ENCODE measurements around the gene PDCD1. TPM values are rescaled to one million over a fixed set of nuclear protein-coding genes. Genes with fewer than 3 reads are reported as not detected.

The PDCD1 gene
- total RNA-seq, 1 donor: not detected

DNA sequence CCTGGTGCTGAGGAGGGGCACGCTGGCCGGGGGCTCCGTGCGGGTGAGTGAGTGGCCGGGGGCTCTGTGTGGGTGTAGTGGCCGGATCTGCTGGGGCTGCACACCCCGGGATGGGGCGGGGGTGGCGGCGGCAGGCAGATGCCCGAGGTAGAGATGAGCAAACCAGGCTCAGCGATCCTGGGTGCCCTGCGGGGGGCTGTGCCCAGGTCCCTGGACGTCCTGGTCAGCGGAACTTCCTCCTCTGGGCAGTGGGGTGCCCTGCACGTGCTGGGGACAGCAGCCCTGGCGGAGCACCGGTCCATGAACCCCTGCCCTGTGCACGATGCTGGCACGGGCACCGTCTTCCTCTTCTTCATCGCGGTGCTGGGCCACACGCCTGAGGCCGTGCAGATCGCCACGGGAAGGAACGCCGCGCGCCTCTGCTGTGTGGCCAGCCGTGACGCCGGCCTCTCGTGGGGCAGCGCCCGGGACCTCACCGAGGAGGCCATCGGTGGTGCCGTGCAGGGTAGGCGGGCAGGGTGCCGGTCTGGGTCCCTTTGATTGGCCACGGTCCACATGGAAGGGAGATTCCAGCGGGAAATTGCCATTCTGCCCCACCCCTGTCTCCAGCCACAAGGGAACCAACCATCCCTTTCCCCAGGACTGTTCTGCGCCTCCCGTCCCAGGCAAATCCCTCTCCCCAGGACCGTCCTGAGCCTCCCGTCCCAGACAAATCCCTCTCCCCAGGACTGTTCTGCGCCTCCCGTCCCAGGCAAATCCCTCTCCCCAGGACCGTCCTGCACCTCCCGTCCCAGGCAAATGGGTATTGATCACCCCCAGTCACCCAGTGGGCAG is 43.8 kb downstream of the PDCD1 start:
- DNase-seq (ENCODE audit: low read depth): no peak
- TF ChIP-seq, protein P1, sequence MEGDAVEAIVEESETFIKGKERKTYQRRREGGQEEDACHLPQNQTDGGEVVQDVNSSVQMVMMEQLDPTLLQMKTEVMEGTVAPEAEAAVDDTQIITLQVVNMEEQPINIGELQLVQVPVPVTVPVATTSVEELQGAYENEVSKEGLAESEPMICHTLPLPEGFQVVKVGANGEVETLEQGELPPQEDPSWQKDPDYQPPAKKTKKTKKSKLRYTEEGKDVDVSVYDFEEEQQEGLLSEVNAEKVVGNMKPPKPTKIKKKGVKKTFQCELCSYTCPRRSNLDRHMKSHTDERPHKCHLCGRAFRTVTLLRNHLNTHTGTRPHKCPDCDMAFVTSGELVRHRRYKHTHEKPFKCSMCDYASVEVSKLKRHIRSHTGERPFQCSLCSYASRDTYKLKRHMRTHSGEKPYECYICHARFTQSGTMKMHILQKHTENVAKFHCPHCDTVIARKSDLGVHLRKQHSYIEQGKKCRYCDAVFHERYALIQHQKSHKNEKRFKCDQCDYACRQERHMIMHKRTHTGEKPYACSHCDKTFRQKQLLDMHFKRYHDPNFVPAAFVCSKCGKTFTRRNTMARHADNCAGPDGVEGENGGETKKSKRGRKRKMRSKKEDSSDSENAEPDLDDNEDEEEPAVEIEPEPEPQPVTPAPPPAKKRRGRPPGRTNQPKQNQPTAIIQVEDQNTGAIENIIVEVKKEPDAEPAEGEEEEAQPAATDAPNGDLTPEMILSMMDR (IDR thresholded peaks at IDR 0.05; ENCODE audit: insufficient read depth, low read depth, low read length): no peak

DNA sequence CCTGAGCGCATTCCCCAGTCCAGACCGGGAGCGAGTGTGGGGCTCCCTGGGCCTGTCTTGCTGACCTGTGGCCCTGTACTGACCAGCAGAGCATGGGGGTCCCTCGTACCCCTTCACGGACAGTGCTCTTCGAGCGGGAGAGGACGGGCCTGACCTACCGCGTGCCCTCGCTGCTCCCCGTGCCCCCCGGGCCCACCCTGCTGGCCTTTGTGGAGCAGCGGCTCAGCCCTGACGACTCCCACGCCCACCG is 44.4 kb downstream of the PDCD1 start:
- TF ChIP-seq, protein P1 (IDR thresholded peaks at IDR 0.05; ENCODE audit: insufficient read depth, low read depth, low read length): no peak
- no peak overlapping the region for H3K4me3 ChIP-seq (ENCODE audit: low read depth, low read length)

More for the DNA sequence above, 43.8 kb downstream of the PDCD1 start:
- H3K4me3 ChIP-seq (ENCODE audit: low read depth, low read length): no peak overlapping the region

DNA sequence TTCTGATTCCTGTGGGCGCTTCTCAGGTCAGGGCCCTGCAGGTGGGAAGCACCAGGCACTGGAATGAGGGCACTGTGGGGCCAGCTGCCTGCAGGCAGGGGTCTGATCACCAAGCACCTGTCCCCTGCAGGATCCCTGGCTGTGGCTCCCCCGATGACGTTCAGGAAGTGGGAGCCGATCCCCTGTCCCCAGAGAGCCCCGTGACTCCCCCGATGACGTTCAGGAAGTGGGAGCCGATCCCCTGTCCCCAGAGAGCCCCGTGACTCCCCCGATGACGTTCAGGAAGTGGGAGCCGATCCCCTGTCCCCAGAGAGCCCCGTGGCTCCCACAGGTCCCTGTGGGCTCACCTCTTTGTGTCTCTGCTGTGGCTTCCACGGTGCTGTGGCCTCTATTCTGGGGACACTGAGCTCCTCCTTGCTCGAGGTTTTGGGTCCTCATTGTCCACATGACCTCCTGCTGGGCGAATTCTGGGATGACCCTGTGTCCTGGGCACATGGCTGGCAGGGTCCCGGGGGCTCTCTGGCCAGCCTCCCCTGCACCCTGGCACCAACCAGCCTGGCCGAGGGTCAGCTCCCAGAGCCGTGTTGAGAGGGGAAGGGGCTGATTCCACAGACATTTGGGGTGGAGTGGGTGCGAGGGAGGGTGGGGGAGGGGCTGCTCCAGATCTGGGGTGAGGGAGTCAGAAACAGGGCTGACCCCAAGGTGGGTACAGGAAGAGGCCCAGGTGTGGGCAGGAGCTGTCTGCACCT is 44.9 kb downstream of the PDCD1 start:
- H3K4me3 ChIP-seq (ENCODE audit: low read depth, low read length): no peak overlapping the region
- DNase-seq (ENCODE audit: low read depth): no peak
- TF ChIP-seq, protein P1 (IDR thresholded peaks at IDR 0.05; ENCODE audit: insufficient read depth, low read depth, low read length): no peak

More for the DNA sequence above, 44.4 kb downstream of the PDCD1 start:
- DNase-seq (ENCODE audit: low read depth): no peak

DNA sequence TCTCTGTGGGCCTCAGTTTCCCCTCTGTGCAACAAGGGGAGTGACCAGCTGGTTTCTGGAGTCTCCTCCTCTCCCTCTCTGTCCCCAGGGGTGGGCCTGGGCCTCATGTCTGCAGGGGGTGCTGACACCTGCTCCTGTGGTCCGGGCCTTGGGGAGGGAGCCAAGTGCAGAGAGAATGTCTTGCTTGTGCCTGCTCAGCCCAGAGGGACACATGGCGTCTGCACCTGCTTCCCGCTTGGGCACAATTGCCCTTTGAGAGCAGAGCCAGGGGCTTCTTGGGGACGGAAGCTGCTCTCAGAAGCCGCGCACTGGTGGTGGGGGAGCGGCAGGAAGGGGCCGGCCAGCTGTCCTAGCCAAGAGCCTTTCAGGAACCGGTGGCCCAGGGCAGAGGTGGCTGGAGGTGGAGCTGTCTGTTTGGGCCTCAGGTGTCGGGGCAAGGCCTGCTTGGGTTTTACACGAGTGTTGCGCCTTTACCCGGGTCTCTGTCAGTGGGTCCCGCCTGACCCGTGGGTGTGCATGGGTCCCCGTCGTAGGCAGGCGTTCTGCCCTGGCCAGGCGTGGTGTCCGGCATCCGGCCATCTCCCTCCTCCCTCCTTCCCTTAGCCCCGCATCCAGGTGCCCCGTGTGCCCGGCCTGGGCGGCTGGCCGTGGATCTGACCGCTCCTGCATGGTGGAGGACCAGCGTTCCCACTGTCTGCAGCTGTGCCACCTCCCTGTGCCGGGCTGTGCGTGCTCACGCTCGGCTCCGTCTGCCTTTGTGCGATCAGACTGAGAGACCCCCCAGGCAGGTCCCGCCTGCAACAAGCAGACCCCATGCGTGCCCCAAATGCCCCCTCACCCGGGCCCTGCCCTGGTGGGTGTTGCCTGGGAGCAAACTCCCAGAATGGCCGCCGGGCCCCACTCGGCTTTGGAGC is 45.7 kb downstream of the PDCD1 start:
- no peak for DNase-seq (ENCODE audit: low read depth)

DNA sequence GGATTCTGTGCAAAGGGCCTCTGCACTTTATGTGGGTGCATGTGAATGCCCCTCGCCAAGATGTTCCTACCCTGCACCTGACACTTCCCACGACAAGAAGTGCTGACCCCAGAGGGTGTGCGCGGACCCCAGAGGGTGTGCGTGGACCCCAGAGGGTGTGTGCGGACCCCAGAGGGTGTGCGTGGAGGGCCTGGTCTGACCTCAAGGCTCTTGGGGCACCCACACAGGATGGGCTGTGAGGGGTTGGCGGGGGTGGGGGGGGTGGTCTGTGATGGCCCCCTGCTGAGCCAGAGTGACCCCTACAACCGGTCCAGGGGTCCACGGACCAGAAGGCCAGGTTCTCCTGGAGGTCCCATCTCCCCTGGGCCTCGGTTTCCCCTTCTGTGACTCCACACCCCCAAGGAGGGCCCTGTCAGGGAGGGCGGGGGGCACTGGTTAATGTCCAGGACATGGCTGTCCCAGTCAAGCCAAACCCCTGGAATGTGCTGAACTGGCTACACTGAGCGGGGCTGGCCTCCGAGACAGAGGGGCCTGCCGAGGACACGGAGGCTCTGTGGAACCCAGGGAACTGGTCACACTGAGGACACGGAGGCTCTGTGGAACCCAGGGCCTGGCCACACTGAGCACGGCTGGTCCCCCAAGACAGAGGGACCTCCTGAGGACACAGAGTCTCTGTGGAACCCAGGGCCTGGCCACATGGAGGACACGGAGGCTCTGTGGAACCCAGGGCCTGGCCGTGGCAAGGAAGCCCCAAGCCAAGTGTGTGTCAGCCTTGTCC is 46.6 kb downstream of the PDCD1 start:
- H3K4me3 ChIP-seq (ENCODE audit: low read depth, low read length): no peak overlapping the region
- no peak for DNase-seq (ENCODE audit: low read depth)
- TF ChIP-seq, protein P1 (IDR thresholded peaks at IDR 0.05; ENCODE audit: insufficient read depth, low read depth, low read length): no peak

More for the DNA sequence above, 45.7 kb downstream of the PDCD1 start:
- TF ChIP-seq, protein P1 (IDR thresholded peaks at IDR 0.05; ENCODE audit: insufficient read depth, low read depth, low read length): no peak
- no peak overlapping the region for H3K4me3 ChIP-seq (ENCODE audit: low read depth, low read length)
